ENCODE data around the gene CSKMT. TPM values are rescaled to one million over a fixed set of nuclear protein-coding genes. Genes with fewer than 3 reads are reported as not detected.
"Not testable (repeated sequence)": the region's sequence is repeated elsewhere in the genome, so short reads cannot be mapped to it uniquely, and the experiment has no call there.

CSKMT gene
- total RNA-seq, 1 experiment from 2014 or later, result 49.2 TPM

- H3K79me2 ChIP-seq (ENCODE audit: insufficient read depth, low read length), result no peaks in the 10 kb centered on the region
- H3T11ph ChIP-seq (ENCODE audit: low read length), result no peak overlapping the region
- Mint-ChIP-seq H3K36me3 (ENCODE audit: insufficient read depth in 1 of 3, low read depth in 3 of 3) (peaks cover 2 to 20% (median 19%) of the 10 kb centered on the region in 3 experiments; a peak in 6 of 7 replicates), H3K27ac (no peak overlapping the region), H3K4me3 (no peak overlapping the region), H3K9me3 (no peaks in the 10 kb centered on the region), H3K27me3 (ENCODE audit: low read depth) (peaks cover 2% of the 10 kb centered on the region), H3K4me1 (peaks cover 20 to 32% of the 10 kb centered on the region in 2 experiments)
- H3K14ac ChIP-seq (ENCODE audit: insufficient read depth, low read length), result no peak overlapping the region
- H3K9ac ChIP-seq (ENCODE audit: extremely low read depth, insufficient read length, low read length), result no peak overlapping the region
- H2BK5ac ChIP-seq (ENCODE audit: insufficient read length, low read length), result no peak overlapping the region
- H2BK12ac ChIP-seq (ENCODE audit: insufficient read length, low read depth, low read length), result no peak overlapping the region
- no peak for DNase-seq
- H4K5ac ChIP-seq (ENCODE audit: insufficient read length, low read depth, low read length), result no peak overlapping the region
- H3K56ac ChIP-seq (ENCODE audit: insufficient read length, low read depth, low read length), result peak overlapping the region; percentile 89
- no peak overlapping the region for H2AK5ac ChIP-seq (ENCODE audit: insufficient read length, low read length)
- WGBS (ENCODE audit: extremely low coverage, insufficient read length, low lambda C conversion rate), result no CpG with 5 or more reads among the region's 7 CpGs
- no peak overlapping the region for H3K4ac ChIP-seq (ENCODE audit: low read depth, low read length)
- TF ChIP-seq CTCF (conservative IDR thresholded peaks at IDR 0.05), result no peak
- no peak overlapping the region for H2BK120ac ChIP-seq (ENCODE audit: low read depth, low read length, poor library complexity, severe bottlenecking)
- no peak overlapping the region for H4K91ac ChIP-seq (ENCODE audit: insufficient read length, low read depth, low read length)
- H3K4me1 ChIP-seq (ENCODE audit: insufficient read depth, low read length), result no peaks in the 10 kb centered on the region; the same call in 1 of the 2 replicates
- no peak overlapping the region for H2BK20ac ChIP-seq (ENCODE audit: low read depth, low read length, poor library complexity, severe bottlenecking)
- H3K79me1 ChIP-seq (ENCODE audit: insufficient read depth, low read depth, low read length, poor library complexity, severe bottlenecking), result no peaks in the 10 kb centered on the region
- H3K27ac ChIP-seq (ENCODE audit: insufficient read length, low read depth, low read length), result no peak overlapping the region
- H4K8ac ChIP-seq (replicated peaks; ENCODE audit: insufficient read length, low read depth, low read length), result no peak overlapping the region
- H2BK15ac ChIP-seq (ENCODE audit: low read depth, low read length), result no peak overlapping the region
- no peak overlapping the region for H3K23ac ChIP-seq (ENCODE audit: insufficient read length, low read depth, low read length)
- no peak overlapping the region for H3K4me2 ChIP-seq (ENCODE audit: insufficient read depth, insufficient read length, low read length)
- no peak overlapping the region for H3K18ac ChIP-seq (ENCODE audit: insufficient read length, low read depth, low read length)
- H3K27me3 ChIP-seq (ENCODE audit: insufficient read depth, low read length), result no peaks in the 10 kb centered on the region
- H4K20me1 ChIP-seq (ENCODE audit: control insufficient read depth, insufficient read depth, insufficient read length), result no peaks in the 10 kb centered on the region
- H3K9me3 ChIP-seq (ENCODE audit: control insufficient read depth, low read depth, low read length), result no peaks in the 10 kb centered on the region
- H3K23me2 ChIP-seq (ENCODE audit: insufficient read length, low read depth, low read length, poor library complexity, severe bottlenecking), result peaks cover 13% of the 10 kb centered on the region
- no peak overlapping the region for H2AFZ ChIP-seq (ENCODE audit: low read length)
Observed at GRCh38 chr11:62615521-62615920, 49.6 kb upstream of the CSKMT start.

- H3K79me2 ChIP-seq (ENCODE audit: insufficient read depth, low read length); H3K9ac ChIP-seq (ENCODE audit: extremely low read depth, insufficient read length, low read length); H3K79me1 ChIP-seq (ENCODE audit: insufficient read depth, low read depth, low read length, poor library complexity, severe bottlenecking); H3K18ac ChIP-seq (ENCODE audit: insufficient read length, low read depth, low read length); H3K27me3 ChIP-seq (ENCODE audit: insufficient read depth, low read length); H4K91ac ChIP-seq (ENCODE audit: insufficient read length, low read depth, low read length); H2AK5ac ChIP-seq (ENCODE audit: insufficient read length, low read length); H3K4me2 ChIP-seq (ENCODE audit: insufficient read depth, insufficient read length, low read length); H2BK20ac ChIP-seq (ENCODE audit: low read depth, low read length, poor library complexity, severe bottlenecking); H4K20me1 ChIP-seq (ENCODE audit: control insufficient read depth, insufficient read depth, insufficient read length); H2BK12ac ChIP-seq (ENCODE audit: insufficient read length, low read depth, low read length); H3K23ac ChIP-seq (ENCODE audit: insufficient read length, low read depth, low read length); H2AFZ ChIP-seq (ENCODE audit: low read length); H3T11ph ChIP-seq (ENCODE audit: low read length); H2BK15ac ChIP-seq (ENCODE audit: low read depth, low read length); H4K8ac ChIP-seq (replicated peaks; ENCODE audit: insufficient read length, low read depth, low read length); H3K14ac ChIP-seq (ENCODE audit: insufficient read depth, low read length); H2BK5ac ChIP-seq (ENCODE audit: insufficient read length, low read length); H3K27me3 Mint-ChIP-seq (ENCODE audit: low read depth); H2BK120ac ChIP-seq (ENCODE audit: low read depth, low read length, poor library complexity, severe bottlenecking); H3K27ac ChIP-seq (ENCODE audit: insufficient read length, low read depth, low read length); DNase-seq; H3K56ac ChIP-seq (ENCODE audit: insufficient read length, low read depth, low read length); H4K5ac ChIP-seq (ENCODE audit: insufficient read length, low read depth, low read length); H3K4me3 Mint-ChIP-seq; H3K4ac ChIP-seq (ENCODE audit: low read depth, low read length); H3K9me3 Mint-ChIP-seq; H3K9me3 ChIP-seq (ENCODE audit: control insufficient read depth, low read depth, low read length); H3K4me1 ChIP-seq (ENCODE audit: insufficient read depth, low read length): not testable (repeated sequence)
- Mint-ChIP-seq H3K36me3 (ENCODE audit: insufficient read depth in 1 of 3, low read depth in 3 of 3) (peaks cover 2 to 20% (median 19%) of the 10 kb centered on the region in 3 experiments; a peak in 6 of 7 replicates), H3K27ac (0 out of 7 replicates have a peak overlapping the region, but pooled peaks of 1 of the 3 experiments have one; percentile 22), H3K4me1 (peaks cover 20 to 29% of the 10 kb centered on the region in 2 experiments)
- peaks cover 13% of the 10 kb centered on the region for H3K23me2 ChIP-seq (ENCODE audit: insufficient read length, low read depth, low read length, poor library complexity, severe bottlenecking)
- no CpG with 5 or more reads among the region's 14 CpGs for WGBS (ENCODE audit: extremely low coverage, insufficient read length, low lambda C conversion rate)
Observed at GRCh38 chr11:62616957-62617356, 48.2 kb upstream of the CSKMT start.
